H1 (cell line): Measurements from ENCODE around the gene PPFIA2. TPM values are rescaled to one million over a fixed set of nuclear protein-coding genes. Genes with fewer than 3 reads are reported as not detected.

ENCODE experiments used
- CTCF ChIA-PET: fragments of 300-600 bp; sonication (Branson Sonifier 250); formaldehyde crosslinking; loops from one replicate; lab custom pipeline; 2021; ENCODE audit not compliant: partially characterized antibody; lab: Charles Lee
- POLR2A ChIA-PET: fragments of 300-600 bp; sonication (Branson Sonifier 250); formaldehyde crosslinking; loops from one replicate; lab custom pipeline; 2021; ENCODE audit warnings: inconsistent platforms; ENCODE audit not compliant: partially characterized antibody; lab: Charles Lee
- DNase-seq, 2 experiments: peaks; one replicate each; pipeline versions ENCODE4 v3.0.0 to v3.0.0-alpha.2; 2010 to 2022; ENCODE audit warnings: low spot score in 2 of 2, low read depth in 1 of 2, mixed read lengths in 1 of 2
- FAIRE-seq: peaks from 2 replicates; lab custom pipeline; 2011; peaks lifted over from hg19 to GRCh38; lab: Jason Lieb, UNC
- H2AFZ ChIP-seq: 2 replicates; pipeline ENCODE4 v1.8.1; 2012; ENCODE audit warnings: low read length, inconsistent platforms
- H2AK5ac ChIP-seq: 2 replicates; pipeline ENCODE4 v1.6.1; 2013; ENCODE audit warnings: low read depth, low read length
- H2BK120ac ChIP-seq: replicated peaks from 2 replicates; pipeline ENCODE3; 2013; ENCODE audit warnings: low read depth, low read length, inconsistent platforms
- H2BK12ac ChIP-seq: 2 replicates; pipeline ENCODE4 v1.6.1; 2013; ENCODE audit warnings: low read depth, low read length
- H2BK15ac ChIP-seq: 2 replicates; pipeline ENCODE4 v1.6.1; 2013; ENCODE audit warnings: low read length
- H2BK20ac ChIP-seq: 2 replicates; pipeline ENCODE4 v1.6.1; 2013; ENCODE audit warnings: low read length
- H2BK5ac ChIP-seq: 2 replicates; pipeline ENCODE4 v1.6.1; 2013; ENCODE audit warnings: low read depth, low read length
- H3K14ac ChIP-seq: 2 replicates; pipeline ENCODE4 v1.6.1; 2013; ENCODE audit warnings: inconsistent platforms; ENCODE audit not compliant: insufficient read length
- H3K18ac ChIP-seq: 2 replicates; pipeline ENCODE4 v1.6.1; 2013; ENCODE audit warnings: low read length; ENCODE audit errors: extremely low read depth
- H3K23ac ChIP-seq: 2 replicates; pipeline ENCODE4 v1.6.1; 2013; ENCODE audit warnings: inconsistent platforms; ENCODE audit not compliant: insufficient read length
- H3K23me2 ChIP-seq: 2 replicates; pipeline ENCODE4 v1.6.1; 2013; ENCODE audit warnings: low read depth, low read length
- H3K27ac ChIP-seq: 2 replicates; pipeline ENCODE4 v1.6.1; 2011; ENCODE audit warnings: low read depth, low read length, inconsistent platforms
- H3K27me3 ChIP-seq, 4 experiments: replicated peaks in 1 of 4; 1 replicate in 1 of 4; 2 replicates in 3 of 4; pipeline versions ENCODE4 v1.6.1 to v1.8.1; 2011 to 2013; ENCODE audit warnings: low read length in 3 of 4, mild to moderate bottlenecking in 3 of 4, inconsistent platforms in 2 of 4, mixed read lengths in 2 of 4, moderate library complexity in 1 of 4; ENCODE audit not compliant: control insufficient read depth in 3 of 4, insufficient read depth in 3 of 4; ENCODE audit errors: extremely low read depth in 1 of 4
- H3K36me3 ChIP-seq, 4 experiments: 2 replicates each; pipeline versions ENCODE4 v1.6.1 to v1.8.1; 2011 to 2013; ENCODE audit warnings: mild to moderate bottlenecking in 4 of 4, low read length in 3 of 4, moderate library complexity in 2 of 4, control low read depth in 1 of 4, inconsistent platforms in 1 of 4; ENCODE audit not compliant: insufficient read depth in 4 of 4, control insufficient read depth in 2 of 4
- H3K4ac ChIP-seq: replicated peaks from 2 replicates; pipeline ENCODE3; 2013; ENCODE audit warnings: low read length, low read depth, mixed read lengths, inconsistent platforms; ENCODE audit not compliant: insufficient read length
- H3K4me1 ChIP-seq, 4 experiments: replicated peaks in 1 of 4; 1 replicate in 1 of 4; 2 replicates in 3 of 4; pipeline versions ENCODE4 v1.6.1 to v1.8.1; 2011 to 2013; ENCODE audit warnings: low read length in 3 of 4, inconsistent platforms in 2 of 4, mixed read lengths in 1 of 4; ENCODE audit not compliant: insufficient read depth in 4 of 4, control insufficient read depth in 3 of 4
- H3K4me2 ChIP-seq, 2 experiments: 2 replicates each; pipeline versions ENCODE4 v1.6.1 to v1.8.1; 2011 to 2013; ENCODE audit warnings: low read depth in 2 of 2, low read length in 2 of 2, control low read depth in 1 of 2, inconsistent platforms in 1 of 2, mild to moderate bottlenecking in 1 of 2; ENCODE audit not compliant: insufficient read depth in 1 of 2
- H3K4me3 ChIP-seq, 4 experiments: fragments of 200-600, 300-600 bp in 1 of 4; sonication (generic), shearing (Covaris generic), sonication (Bioruptor Twin) in 1 of 4; 2 replicates each; pipeline versions ENCODE4 v1.5.1 to v1.8.1; 2011 to 2016; ENCODE audit warnings: low read length in 4 of 4, low read depth in 3 of 4, control low read depth in 2 of 4, inconsistent platforms in 2 of 4, mild to moderate bottlenecking in 2 of 4, mixed read lengths in 1 of 4, moderate library complexity in 1 of 4; ENCODE audit not compliant: insufficient read depth in 2 of 4; ENCODE audit errors: extremely low read depth in 1 of 4
- H3K56ac ChIP-seq: replicated peaks from 2 replicates; pipeline ENCODE3; 2013; ENCODE audit warnings: low read depth, mild to moderate bottlenecking, mixed read lengths, low read length, inconsistent platforms; ENCODE audit not compliant: insufficient read length
- H3K79me1 ChIP-seq: 2 replicates; pipeline ENCODE4 v1.6.1; 2013; ENCODE audit warnings: low read depth, low read length, control low read depth
- H3K79me2 ChIP-seq, 2 experiments: 2 replicates each; pipeline versions ENCODE4 v1.6.1 to v1.8.1; 2012 to 2013; ENCODE audit warnings: low read length in 2 of 2, mild to moderate bottlenecking in 2 of 2, inconsistent platforms in 1 of 2; ENCODE audit not compliant: insufficient read depth in 2 of 2, control insufficient read depth in 1 of 2
- H3K9ac ChIP-seq, 4 experiments: replicated peaks in 1 of 4; 1 replicate in 1 of 4; 2 replicates in 3 of 4; pipeline versions ENCODE4 v1.6.1 to v1.8.1; 2011 to 2013; ENCODE audit warnings: low read depth in 3 of 4, low read length in 3 of 4, control low read depth in 2 of 4, mild to moderate bottlenecking in 2 of 4, moderate library complexity in 2 of 4, inconsistent platforms in 1 of 4; ENCODE audit errors: extremely low read depth in 1 of 4
- H3K9me3 ChIP-seq, 2 experiments: 2 replicates each; pipeline versions ENCODE4 v1.6.1 to v1.8.1; 2012 to 2013; ENCODE audit warnings: mild to moderate bottlenecking in 2 of 2, moderate library complexity in 2 of 2, control low read depth in 1 of 2, inconsistent platforms in 1 of 2, low read depth in 1 of 2, low read length in 1 of 2, mixed read lengths in 1 of 2; ENCODE audit not compliant: insufficient read depth in 2 of 2
- H4K20me1 ChIP-seq, 2 experiments: replicated peaks in 1 of 2; 2 replicates each; pipeline versions ENCODE3 to v1.8.1; 2011 to 2013; ENCODE audit warnings: inconsistent platforms in 2 of 2, low read length in 2 of 2, mild to moderate bottlenecking in 1 of 2; ENCODE audit not compliant: insufficient read depth in 2 of 2, control insufficient read depth in 1 of 2
- H4K5ac ChIP-seq: 2 replicates; pipeline ENCODE4 v1.6.1; 2013; ENCODE audit warnings: low read length, low read depth, mixed read lengths, inconsistent platforms; ENCODE audit not compliant: insufficient read length
- H4K8ac ChIP-seq: 2 replicates; pipeline ENCODE4 v1.8.0; 2013; ENCODE audit warnings: mild to moderate bottlenecking, moderate library complexity, low read length, inconsistent platforms; ENCODE audit not compliant: insufficient read depth; ENCODE audit errors: extremely low read depth
- H4K91ac ChIP-seq: replicated peaks from 2 replicates; pipeline ENCODE3; 2013; ENCODE audit warnings: low read length, mixed read lengths, inconsistent platforms; ENCODE audit not compliant: insufficient read length
- WGBS, 2 experiments: shearing (Covaris generic) in 1 of 2; methylation state at CpG; one replicate each; pipeline versions ENCODE4 v1.1.6 to v1.1.7; 2013 to 2015; ENCODE audit warnings: low lambda C conversion rate in 2 of 2, mixed read lengths in 2 of 2, inconsistent platforms in 1 of 2, low coverage in 1 of 2, missing lambda C conversion rate in 1 of 2; ENCODE audit not compliant: insufficient replicate concordance in 2 of 2, insufficient coverage in 1 of 2, insufficient read length in 1 of 2; ENCODE audit errors: extremely low coverage in 1 of 2, missing lambda C conversion rate in 1 of 2; 5-methylcytosine and 5-hydroxymethylcytosine counted together
- polyA plus RNA-seq, 7 experiments: library from polyadenylated mRNA; depleted of rRNA in 3 of 7; stranded (reverse) in 5 of 7; unstranded in 2 of 7; fragments of >200 nt in 5 of 7; fragments of 200-250 nt in 2 of 7; gene quantifications; 1 replicate in 5 of 7; 2 replicates in 1 of 7; 4 replicates in 1 of 7; pipeline versions ENCODE4 v1.2.1 to v1.2.3, GENCODE V29; 2011 to 2013; ENCODE audit warnings: missing spikeins in 2 of 7, mixed read lengths in 2 of 7
- total RNA-seq: library from RNA; stranded (reverse); fragmentation: NEBNext Ultra II Directional; extraction: Animal tissue kit (Norgen Biotek cat#: 25700); gene quantifications from 2 replicates; pipeline ENCODE4 v1.2.1, GENCODE V29; 2021

The PPFIA2 gene
- total and polyA plus RNA-seq, 2 of the 8 experiments (the other 6 are each of a cell fraction or from before 2014, with no cell fraction given): 1.2 to 1.8 TPM

GRCh38 chr12:81222846-81223592, 536.1 kb downstream of the PPFIA2 start:
- Histone ChIP-seq H3K27ac (no peak overlapping the region), H4K91ac (no peak overlapping the region), H3K4me1 (no peaks in the 10 kb centered on the region), H3K9ac (no peak overlapping the region), H2BK20ac (no peak overlapping the region), H3K14ac (no peak overlapping the region), H3K23ac (no peak overlapping the region), H2BK5ac (no peak overlapping the region), H3K79me2 (no peaks in the 10 kb centered on the region), H2AFZ (no peak overlapping the region), H3K4ac (no peak overlapping the region), H3K9me3 (no peaks in the 10 kb centered on the region), H3K4me3 (no peak overlapping the region), H4K8ac (no peak overlapping the region), H3K4me2 (no peak overlapping the region), H4K5ac (no peak overlapping the region), H4K20me1 (no peaks in the 10 kb centered on the region), H3K23me2 (no peaks in the 10 kb centered on the region), H3K79me1 (no peaks in the 10 kb centered on the region), H3K18ac (no peak overlapping the region), H2BK120ac (no peak overlapping the region), H3K56ac (no peak overlapping the region), H3K36me3 (no peaks in the 10 kb centered on the region; a peak in 1 of 8 replicates), H2AK5ac (no peak overlapping the region), H2BK15ac (no peak overlapping the region), H2BK12ac (no peak overlapping the region), H3K27me3 (no peaks in the 10 kb centered on the region)
- no peak for FAIRE-seq
- ChIA-PET POLR2A (no interaction called here), CTCF (no interaction called here)
- DNase-seq: no peak
- WGBS, 2 experiments: 85% methylated on average over 5 of the region's 5 CpGs; no CpG with 5 or more reads in 1 of the 2 experiments
